HG02943 (cell line): Measurements from ENCODE around the gene TARP.
"Not testable (repeated sequence)": the region's sequence is repeated elsewhere in the genome, so short reads cannot be mapped to it uniquely, and the experiment has no call there.

Experiments
- ATAC-seq: cut with Tn5 transposase; IDR thresholded peaks from one replicate; pipeline ENCODE4 v1.9.1; 2021; ENCODE audit warnings: mild to moderate bottlenecking, low read depth, moderate library complexity; ENCODE audit not compliant: unreplicated experiment

TARP gene

GRCh38 chr7:38264602-38265001, 8.8 kb downstream of the TARP start:
- not testable (repeated sequence) for ATAC-seq

DNA sequence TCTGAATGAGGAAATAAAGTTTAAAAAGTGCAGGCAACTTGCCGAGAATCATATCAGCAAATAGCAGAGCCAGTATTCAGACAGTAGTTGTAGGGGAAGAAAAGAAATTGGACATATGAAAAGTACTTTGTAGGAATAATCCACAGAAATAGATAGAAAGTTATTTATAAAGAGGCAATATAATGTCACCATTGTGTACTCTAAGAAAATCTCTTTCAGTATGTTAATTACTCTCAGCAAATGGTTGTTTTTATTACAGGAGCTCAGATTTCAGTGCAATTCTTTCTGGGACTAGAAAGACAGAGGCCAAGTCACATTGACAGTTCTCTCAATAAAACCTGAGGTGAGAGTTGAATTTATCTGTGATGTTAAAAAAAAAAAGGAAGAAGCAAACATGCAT, 10.2 kb downstream of the TARP start:
- not testable (repeated sequence) for ATAC-seq

DNA sequence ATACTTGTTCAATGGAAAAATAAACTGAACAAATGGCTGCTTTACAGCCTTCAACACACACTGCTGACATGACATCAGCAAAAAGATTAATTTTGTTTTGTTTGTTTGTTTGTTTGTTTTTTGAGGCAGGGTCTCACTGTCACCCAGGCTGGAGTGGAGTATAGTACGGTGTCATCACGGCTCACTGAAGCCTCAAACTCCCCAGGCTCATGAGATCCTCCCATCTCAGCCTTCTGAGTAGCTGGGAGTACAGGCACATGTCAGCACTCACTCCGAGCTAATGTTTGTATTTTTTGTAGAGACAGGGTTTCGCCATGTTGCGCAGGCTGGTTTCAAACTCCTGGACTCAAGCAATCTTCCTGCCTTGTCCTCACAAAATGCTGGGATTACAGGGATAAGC, 10.9 kb downstream of the TARP start:
- ATAC-seq, result no peak

- not testable (repeated sequence) for ATAC-seq
These were observed 11.4 kb downstream of the TARP start for GRCh38 chr7:38262026-38262425.

- not testable (repeated sequence) for ATAC-seq
These were observed 11.8 kb downstream of the TARP start for GRCh38 chr7:38261601-38262000.

DNA sequence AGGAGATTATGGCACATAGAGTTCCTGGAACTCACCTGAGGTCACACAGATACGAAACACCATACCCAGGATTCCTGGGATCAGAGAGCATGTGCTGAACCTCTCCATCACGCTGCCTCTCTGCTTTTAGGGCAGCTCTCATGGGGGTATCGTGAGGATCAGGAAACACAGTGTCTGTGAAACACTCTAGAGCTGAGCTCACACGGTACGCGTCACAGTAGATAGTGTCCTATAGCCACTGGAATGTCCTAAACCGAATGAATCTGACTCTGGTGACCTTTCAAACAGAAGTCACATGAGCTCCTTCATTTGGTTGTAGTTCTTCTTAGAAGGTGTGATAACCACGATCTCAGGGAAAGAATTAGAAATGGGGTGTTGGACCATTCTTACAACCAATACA, 14.3 kb downstream of the TARP start:
- ATAC-seq, result not testable (repeated sequence)

DNA sequence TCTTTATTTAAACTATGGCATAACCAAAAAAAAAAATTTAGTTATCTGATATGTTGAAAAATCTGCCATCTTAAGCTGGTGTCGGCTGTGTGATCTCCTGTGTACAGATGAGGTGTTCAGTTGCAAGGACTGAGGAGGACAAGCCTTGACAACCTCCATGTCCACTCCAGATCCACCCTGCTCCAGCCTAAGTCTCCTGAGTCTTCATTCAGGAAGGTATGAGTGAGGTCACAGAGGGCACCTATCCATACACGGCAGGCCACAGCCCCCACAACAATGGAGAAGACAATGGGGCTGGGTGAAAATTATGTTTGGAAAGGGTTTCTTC, 16.1 kb downstream of the TARP start:
- no peak for ATAC-seq

- not testable (repeated sequence) for ATAC-seq
These were observed 23.6 kb downstream of the TARP start for GRCh38 chr7:38249849-38250248.

- no peak for ATAC-seq
These were observed 25.3 kb downstream of the TARP start for GRCh38 chr7:38248069-38248567.

DNA sequence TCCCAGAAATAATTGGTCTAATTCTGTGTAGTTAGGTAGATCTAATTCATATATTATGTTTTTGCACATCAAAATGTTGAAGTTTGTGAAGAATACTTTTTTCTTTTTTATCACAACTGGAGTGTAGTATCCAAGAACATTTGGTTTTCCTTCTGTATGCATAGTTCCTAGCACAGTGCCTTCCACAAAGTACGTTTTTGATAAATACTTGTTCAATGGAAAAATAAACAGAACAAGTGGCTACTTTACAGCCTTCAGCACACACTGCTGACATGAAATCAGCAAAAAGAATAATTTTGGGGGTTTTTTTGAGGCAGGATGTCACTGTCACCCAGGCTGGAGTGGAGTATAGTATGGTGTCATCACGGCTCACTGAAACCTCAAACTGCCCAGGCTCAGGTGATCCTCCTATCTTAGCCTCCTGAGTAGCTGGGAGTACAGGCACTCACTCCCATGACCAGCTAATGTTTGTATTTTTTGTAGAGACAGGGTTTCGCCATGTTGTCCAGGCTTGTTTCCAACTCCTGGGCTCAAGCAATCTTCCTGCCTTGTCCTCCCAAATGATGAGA, 27.9 kb downstream of the TARP start:
- no peak for ATAC-seq

DNA sequence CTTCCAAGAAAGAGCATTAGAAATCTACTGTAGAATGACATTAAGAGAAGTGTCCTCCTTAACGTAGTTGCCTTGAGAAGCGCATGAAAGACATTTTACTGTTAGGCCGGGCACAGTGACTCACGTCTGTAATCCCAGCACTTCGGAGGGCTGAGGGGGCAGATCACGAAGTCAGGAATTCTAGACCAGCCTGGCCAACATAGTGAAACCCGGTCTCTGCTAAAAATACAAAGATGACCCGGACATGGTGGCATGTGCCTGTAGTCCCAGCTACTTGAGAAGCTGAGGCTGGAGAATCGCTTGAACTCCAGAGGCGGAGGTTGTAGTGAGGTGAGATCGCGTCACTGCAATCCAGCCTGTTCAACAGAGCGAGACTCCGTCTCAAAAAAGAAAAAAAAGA, 28.9 kb downstream of the TARP start:
- ATAC-seq, result no peak

GRCh38 chr7:38243345-38243744, 30.1 kb downstream of the TARP start:
- ATAC-seq, result not testable (repeated sequence)

- ATAC-seq, result no peak
These were observed 30.6 kb downstream of the TARP start for GRCh38 chr7:38242814-38243213.

GRCh38 chr7:38241071-38241470, 32.4 kb downstream of the TARP start:
- ATAC-seq, result no peak

- ATAC-seq, result not testable (repeated sequence)
These were observed 34.3 kb downstream of the TARP start for GRCh38 chr7:38239129-38239528.

DNA sequence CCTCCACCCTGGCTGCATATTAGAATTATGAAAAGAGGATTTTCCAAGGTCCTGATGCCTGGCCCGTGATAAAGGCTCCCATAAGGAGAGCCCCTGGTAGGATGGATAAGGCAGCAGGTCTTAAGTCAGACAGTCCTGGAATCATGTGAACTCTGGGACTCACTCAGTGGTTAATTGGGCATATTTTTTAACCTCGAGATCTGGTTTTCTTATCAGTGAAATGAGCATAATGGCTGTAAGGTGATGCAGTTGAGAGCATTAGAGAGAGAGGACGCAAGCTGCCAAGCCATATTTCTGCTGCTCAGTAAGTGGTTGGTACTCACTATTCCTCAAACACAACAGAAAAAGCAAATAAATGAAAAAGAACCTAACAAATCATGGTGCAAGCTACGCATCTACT, 37.8 kb downstream of the TARP start:
- ATAC-seq, result no peak

- ATAC-seq, result not testable (repeated sequence)
These were observed 38.7 kb downstream of the TARP start for GRCh38 chr7:38234759-38235158.

GRCh38 chr7:38232502-38233366, 40.7 kb downstream of the TARP start:
- ATAC-seq, result peak; percentile 80

DNA sequence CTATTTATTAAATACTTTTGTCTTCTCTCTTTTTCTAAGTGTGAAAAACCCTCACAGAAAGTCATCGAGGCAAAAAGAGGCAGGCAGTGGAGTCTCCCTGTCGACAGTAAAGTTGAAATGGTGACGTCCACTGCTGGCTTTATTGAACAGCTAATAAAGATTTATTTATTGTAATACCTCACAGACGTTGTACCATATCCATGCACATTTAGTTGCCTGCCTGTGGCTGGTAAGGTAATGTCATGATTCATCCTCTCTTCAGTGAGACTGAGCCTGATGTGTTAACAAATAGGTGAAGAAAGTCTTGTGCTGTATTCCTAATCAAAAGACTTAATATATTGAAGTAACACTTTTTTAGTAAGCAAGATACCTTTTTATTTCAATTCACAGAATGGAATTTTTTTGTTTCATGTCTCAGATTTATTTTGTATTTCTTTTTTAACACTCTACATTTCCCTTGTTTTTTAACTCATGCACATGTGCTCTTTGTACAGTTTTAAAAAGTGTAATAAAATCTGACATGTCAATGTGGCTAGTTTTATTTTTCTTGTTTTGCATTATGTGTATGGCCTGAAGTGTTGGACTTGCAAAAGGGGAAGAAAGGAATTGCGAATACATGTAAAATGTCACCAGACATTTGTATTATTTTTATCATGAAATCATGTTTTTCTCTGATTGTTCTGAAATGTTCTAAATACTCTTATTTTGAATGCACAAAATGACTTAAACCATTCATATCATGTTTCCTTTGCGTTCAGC, 43.4 kb downstream of the TARP start:
- ATAC-seq, result no peak

GRCh38 chr7:38229386-38229785, 44.0 kb downstream of the TARP start:
- no peak for ATAC-seq

DNA sequence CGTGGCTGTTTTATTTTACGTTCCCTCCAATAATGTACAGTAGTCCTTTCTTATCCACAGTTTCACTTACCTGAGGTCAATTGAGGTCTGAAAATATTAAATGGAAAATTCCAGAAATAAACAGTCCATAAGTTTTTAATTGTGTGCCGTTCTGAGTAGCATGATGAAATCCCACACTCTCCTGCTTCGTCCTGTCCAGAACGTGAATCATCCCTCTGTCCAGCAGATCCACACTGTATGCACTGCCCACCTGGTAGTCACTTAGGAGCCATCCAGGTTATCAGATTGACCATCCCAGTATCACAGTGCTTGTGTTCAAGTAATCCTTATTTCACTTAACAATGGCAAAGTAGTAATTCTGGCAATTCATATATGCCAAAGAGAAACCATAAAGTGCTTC, 49.0 kb downstream of the TARP start:
- no peak for ATAC-seq
